ENCODE results near the gene HS1BP3. TPM values are rescaled to one million over a fixed set of nuclear protein-coding genes. Genes with fewer than 3 reads are reported as not detected.

The HS1BP3 gene
- total and polyA plus RNA-seq, 2 of the 13 experiments (the other 11 are each of a cell fraction or from before 2014, with no cell fraction given): 15.2 to 22.0 TPM

DNA sequence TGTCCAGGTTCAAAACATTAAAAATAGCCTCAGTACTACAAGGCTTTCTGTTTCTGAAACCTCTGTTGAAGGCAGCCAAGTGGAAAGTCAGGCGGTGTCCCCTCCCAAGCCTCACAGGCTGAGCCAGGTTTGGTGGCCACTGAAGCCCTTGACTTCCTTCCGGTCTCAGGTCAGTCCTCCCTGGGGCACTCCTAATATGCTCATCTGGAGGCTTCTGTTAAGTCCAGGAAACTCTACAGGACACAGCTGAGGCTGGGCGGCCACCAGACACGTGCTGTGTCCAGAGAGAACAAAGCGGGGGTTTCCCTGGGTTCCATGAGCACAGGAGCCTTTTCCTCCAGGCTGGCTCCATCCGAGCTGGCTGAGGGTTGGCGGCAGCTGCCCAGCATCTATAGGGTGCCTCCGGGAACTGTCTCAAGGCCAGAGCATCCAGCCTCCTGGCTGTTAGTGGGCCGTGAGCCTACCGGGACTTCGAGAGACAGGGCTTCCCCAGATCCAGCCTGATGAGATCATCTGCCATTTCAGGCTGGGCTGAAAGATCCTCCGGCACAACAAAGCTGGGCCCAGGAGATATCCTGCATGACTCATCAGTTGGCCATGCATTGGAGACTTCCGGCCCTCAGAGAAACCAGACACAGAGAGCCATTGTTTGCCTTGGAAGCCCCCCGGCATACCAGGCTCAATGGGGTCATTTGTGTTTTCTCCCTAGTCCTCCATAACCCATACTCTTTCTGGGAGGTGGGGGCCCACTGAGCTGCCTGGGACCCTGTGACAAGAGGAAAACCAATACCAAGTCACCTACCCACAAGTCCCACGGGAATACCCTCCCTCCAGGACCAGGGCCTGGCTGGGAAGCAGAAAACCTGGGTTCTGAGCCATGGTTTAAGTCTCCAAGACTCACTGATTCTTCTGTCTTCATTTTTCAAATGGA lies 71.7 kb downstream of the HS1BP3 start (continued):
- TF ChIP-seq AKAP8 (CRISPR knock-in tag; IDR thresholded peaks at IDR 0.05) (peak; percentile 93), ZNF619 (CRISPR knock-in tag; IDR thresholded peaks at IDR 0.05) (no peak; the same call in none of the 2 replicates), PHF8 (CRISPR knock-in tag; IDR thresholded peaks at IDR 0.05) (peak; percentile 67), ZNF629 (CRISPR knock-in tag; conservative IDR thresholded peaks at IDR 0.05) (0 out of 2 replicates have a peak, but pooled peaks have one; percentile 25), SMAD9 (CRISPR knock-in tag; IDR thresholded peaks at IDR 0.05) (peak; percentile 47; the same call in 1 of the 2 replicates), ELF1 (CRISPR knock-in tag; IDR thresholded peaks at IDR 0.05) (peak; percentile 86), GPBP1L1 (CRISPR knock-in tag; IDR thresholded peaks at IDR 0.05) (no peak), ZBTB8A (CRISPR knock-in tag; IDR thresholded peaks at IDR 0.05; ENCODE audit: borderline replicate concordance, low read depth) (0 out of 2 replicates have a peak, but pooled peaks have one; percentile 59), ZNF709 (CRISPR knock-in tag; IDR thresholded peaks at IDR 0.05) (peak; percentile 62), XBP1 (CRISPR knock-in tag; IDR thresholded peaks at IDR 0.05) (no peak), CEBPG (CRISPR knock-in tag; IDR thresholded peaks at IDR 0.05) (peak; percentile 73), ATF5 (CRISPR knock-in tag; IDR thresholded peaks at IDR 0.05; ENCODE audit: low read depth) (no peak), NR2F1 (CRISPR knock-in tag; IDR thresholded peaks at IDR 0.05) (peak; percentile 58 to 65), NCOA2 (CRISPR knock-in tag; IDR thresholded peaks at IDR 0.05) (peak; percentile 99), NFIC (IDR thresholded peaks at IDR 0.05; ENCODE audit: low read length) (no peak), KLF9 (CRISPR knock-in tag; IDR thresholded peaks at IDR 0.05; ENCODE audit: low read depth) (no peak; the same call in 1 of the 2 replicates), ZNF503 (CRISPR knock-in tag; IDR thresholded peaks at IDR 0.05) (peak; percentile 95), ZNF773 (CRISPR knock-in tag; IDR thresholded peaks at IDR 0.05; ENCODE audit: borderline replicate concordance) (no peak), HHEX (CRISPR knock-in tag; IDR thresholded peaks at IDR 0.05) (no peak; the same call in 1 of the 2 replicates)
- TF ChIP-seq, protein P1, sequence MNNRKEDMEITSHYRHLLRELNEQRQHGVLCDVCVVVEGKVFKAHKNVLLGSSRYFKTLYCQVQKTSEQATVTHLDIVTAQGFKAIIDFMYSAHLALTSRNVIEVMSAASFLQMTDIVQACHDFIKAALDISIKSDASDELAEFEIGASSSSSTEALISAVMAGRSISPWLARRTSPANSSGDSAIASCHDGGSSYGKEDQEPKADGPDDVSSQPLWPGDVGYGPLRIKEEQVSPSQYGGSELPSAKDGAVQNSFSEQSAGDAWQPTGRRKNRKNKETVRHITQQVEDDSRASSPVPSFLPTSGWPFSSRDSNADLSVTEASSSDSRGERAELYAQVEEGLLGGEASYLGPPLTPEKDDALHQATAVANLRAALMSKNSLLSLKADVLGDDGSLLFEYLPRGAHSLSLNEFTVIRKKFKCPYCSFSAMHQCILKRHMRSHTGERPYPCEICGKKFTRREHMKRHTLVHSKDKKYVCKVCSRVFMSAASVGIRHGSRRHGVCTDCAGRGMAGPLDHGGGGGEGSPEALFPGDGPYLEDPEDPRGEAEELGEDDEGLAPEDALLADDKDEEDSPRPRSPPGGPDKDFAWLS (CRISPR knock-in tag; IDR thresholded peaks at IDR 0.05; ENCODE audit: borderline replicate concordance): no peak
- TF ChIP-seq, protein P2, sequence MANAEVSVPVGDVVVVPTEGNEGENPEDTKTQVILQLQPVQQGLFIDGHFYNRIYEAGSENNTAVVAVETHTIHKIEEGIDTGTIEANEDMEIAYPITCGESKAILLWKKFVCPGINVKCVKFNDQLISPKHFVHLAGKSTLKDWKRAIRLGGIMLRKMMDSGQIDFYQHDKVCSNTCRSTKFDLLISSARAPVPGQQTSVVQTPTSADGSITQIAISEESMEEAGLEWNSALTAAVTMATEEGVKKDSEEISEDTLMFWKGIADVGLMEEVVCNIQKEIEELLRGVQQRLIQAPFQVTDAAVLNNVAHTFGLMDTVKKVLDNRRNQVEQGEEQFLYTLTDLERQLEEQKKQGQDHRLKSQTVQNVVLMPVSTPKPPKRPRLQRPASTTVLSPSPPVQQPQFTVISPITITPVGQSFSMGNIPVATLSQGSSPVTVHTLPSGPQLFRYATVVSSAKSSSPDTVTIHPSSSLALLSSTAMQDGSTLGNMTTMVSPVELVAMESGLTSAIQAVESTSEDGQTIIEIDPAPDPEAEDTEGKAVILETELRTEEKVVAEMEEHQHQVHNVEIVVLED (CRISPR knock-in tag; IDR thresholded peaks at IDR 0.05; ENCODE audit: borderline replicate concordance): peak; percentile 74; the same call in 1 of the 2 replicates

Data from HepG2 (cell line).